ENCODE measurements around the gene ANXA2. TPM values are rescaled to one million over a fixed set of nuclear protein-coding genes. Genes with fewer than 3 reads are reported as not detected.
A peak's percentile ranks its signal among the peaks of the same experiment; 100 is the strongest.

The ANXA2 gene
- total RNA-seq, 2 donors from 2014 or later = 752 to 812 TPM

- H3K27ac ChIP-seq = no peak overlapping the region
- ATAC-seq (ENCODE audit: insufficient number of reproducible peaks, low FRiP score, low read depth) = no peak
- TF ChIP-seq CTCF (IDR thresholded peaks at IDR 0.05) = no peak
- no peak overlapping the region for H3K4me3 ChIP-seq
- no peaks in the 10 kb centered on the region for H3K27me3 ChIP-seq (replicated peaks; ENCODE audit: insufficient read depth)
- H3K4me1 ChIP-seq (ENCODE audit: control insufficient read depth in 1 of 2, low read depth in 2 of 2) = peaks cover 0 to 10% of the 10 kb centered on the region in 2 donors
- H3K36me3 ChIP-seq = peaks cover 86% of the 10 kb centered on the region
- DNase-seq (ENCODE audit: low spot score) = no peak
- no peaks in the 10 kb centered on the region for H3K9me3 ChIP-seq
Measured at GRCh38 chr15:60351066-60351465, 46.7 kb downstream of the ANXA2 start.

GRCh38 chr15:60350108-60350507 is 47.7 kb downstream of the ANXA2 start:
- peaks cover under 1 to 19% of the 10 kb centered on the region in 2 donors for H3K4me1 ChIP-seq (ENCODE audit: control insufficient read depth in 1 of 2, low read depth in 2 of 2)
- no peak for DNase-seq (ENCODE audit: low spot score)
- H3K4me3 ChIP-seq = no peak overlapping the region
- no peaks in the 10 kb centered on the region for H3K9me3 ChIP-seq
- no peak for ATAC-seq (ENCODE audit: insufficient number of reproducible peaks, low FRiP score, low read depth)
- H3K27me3 ChIP-seq (replicated peaks; ENCODE audit: insufficient read depth) = no peaks in the 10 kb centered on the region
- H3K36me3 ChIP-seq = peaks cover 84% of the 10 kb centered on the region
- no peak for TF ChIP-seq CTCF (IDR thresholded peaks at IDR 0.05)
- no peak overlapping the region for H3K27ac ChIP-seq

GRCh38 chr15:60349589-60349988 is 48.2 kb downstream of the ANXA2 start:
- Histone ChIP-seq H3K27ac (peak overlapping the region in 1 of 2 donors; percentile 55), H3K27me3 (replicated peaks; ENCODE audit: insufficient read depth) (no peaks in the 10 kb centered on the region), H3K4me1 (ENCODE audit: control insufficient read depth in 1 of 2, low read depth in 2 of 2) (peaks cover 6 to 25% of the 10 kb centered on the region in 2 donors), H3K36me3 (peaks cover 78% of the 10 kb centered on the region), H3K4me3 (no peak overlapping the region), H3K9me3 (no peaks in the 10 kb centered on the region)
- no peak for ATAC-seq (ENCODE audit: insufficient number of reproducible peaks, low FRiP score, low read depth)
- DNase-seq (ENCODE audit: low spot score) = no peak
- no peak for TF ChIP-seq CTCF (IDR thresholded peaks at IDR 0.05)

GRCh38 chr15:60347480-60348049 is 50.2 kb downstream of the ANXA2 start:
- Histone ChIP-seq H3K36me3 (peaks cover 60% of the 10 kb centered on the region), H3K4me3 (no peak overlapping the region), H3K27ac (peak overlapping the region in 1 of 2 donors; percentile 42), H3K4me1 (ENCODE audit: control insufficient read depth in 1 of 2, low read depth in 2 of 2) (peaks cover 12 to 43% of the 10 kb centered on the region in 2 donors), H3K9me3 (no peaks in the 10 kb centered on the region), H3K27me3 (replicated peaks; ENCODE audit: insufficient read depth) (no peaks in the 10 kb centered on the region)
- no peak for ATAC-seq (ENCODE audit: insufficient number of reproducible peaks, low FRiP score, low read depth)
- DNase-seq (ENCODE audit: low spot score) = no peak
- TF ChIP-seq CTCF (IDR thresholded peaks at IDR 0.05) = no peak

- no peak for ATAC-seq (ENCODE audit: insufficient number of reproducible peaks, low FRiP score, low read depth)
- no peak overlapping the region for H3K4me3 ChIP-seq
- peaks cover 51% of the 10 kb centered on the region for H3K36me3 ChIP-seq
- TF ChIP-seq CTCF (IDR thresholded peaks at IDR 0.05) = no peak
- DNase-seq (ENCODE audit: low spot score) = no peak
- H3K9me3 ChIP-seq = no peaks in the 10 kb centered on the region
- no peak overlapping the region for H3K27ac ChIP-seq
- no peaks in the 10 kb centered on the region for H3K27me3 ChIP-seq (replicated peaks; ENCODE audit: insufficient read depth)
- H3K4me1 ChIP-seq (ENCODE audit: control insufficient read depth in 1 of 2, low read depth in 2 of 2) = peaks cover 12 to 43% of the 10 kb centered on the region in 2 donors
Measured at GRCh38 chr15:60346653-60347052, 51.1 kb downstream of the ANXA2 start.

Measured in thoracic aorta (tissue), 2 donors.